Mesodermal cell (in vitro differentiated cells): Measurements from ENCODE around the gene SCN2A.
"Not testable (repeated sequence)": the region's sequence is repeated elsewhere in the genome, so short reads cannot be mapped to it uniquely, and the experiment has no call there.

Experiments used
- H3K27ac ChIP-seq: 2 replicates; pipeline ENCODE4 v1.7.0; 2013; ENCODE audit warnings: mild to moderate bottlenecking, low read depth, low read length, moderate library complexity; ENCODE audit not compliant: severe bottlenecking
- H3K36me3 ChIP-seq: 2 replicates; pipeline ENCODE4 v1.7.1; 2013; ENCODE audit warnings: mild to moderate bottlenecking, low read length, moderate library complexity; ENCODE audit not compliant: control insufficient read depth, insufficient read depth
- H3K4me1 ChIP-seq: one replicate; pipeline ENCODE4 v1.7.1; 2013; ENCODE audit warnings: mild to moderate bottlenecking, low read length; ENCODE audit not compliant: insufficient read depth, control insufficient read depth, poor library complexity, severe bottlenecking
- H3K4me3 ChIP-seq: 2 replicates; pipeline ENCODE4 v1.7.0; 2013; ENCODE audit warnings: low read length, control low read depth, mild to moderate bottlenecking; ENCODE audit not compliant: insufficient read depth, poor library complexity, severe bottlenecking; ENCODE audit errors: extremely low read depth
- H3K9me3 ChIP-seq: 2 replicates; pipeline ENCODE4 v1.7.1; 2013; ENCODE audit warnings: mild to moderate bottlenecking, low read length, moderate library complexity; ENCODE audit not compliant: control insufficient read depth
- WGBS, 2 experiments: methylation state at CpG; one replicate each; pipeline ENCODE4 v1.1.5; 2013; ENCODE audit warnings: missing lambda C conversion rate in 2 of 2; ENCODE audit not compliant: insufficient coverage in 2 of 2; 5-methylcytosine and 5-hydroxymethylcytosine counted together

Gene SCN2A

GRCh38 chr2:165373278-165374010 is 134.2 kb downstream of the SCN2A start:
- Histone ChIP-seq H3K4me1 (no peaks in the 10 kb centered on the region), H3K4me3 (no peak overlapping the region), H3K36me3 (no peaks in the 10 kb centered on the region), H3K9me3 (no peaks in the 10 kb centered on the region), H3K27ac (no peak overlapping the region)
- 40 to 78% methylated on average over 1 of the region's 5 CpGs for WGBS, 2 experiments

- Histone ChIP-seq H3K27ac (no peak overlapping the region), H3K4me3 (no peak overlapping the region), H3K4me1 (no peaks in the 10 kb centered on the region), H3K36me3 (no peaks in the 10 kb centered on the region), H3K9me3 (no peaks in the 10 kb centered on the region)
- WGBS, 2 experiments = no CpG with 5 or more reads among the region's 3 CpGs
Observed at GRCh38 chr2:165376571-165376975, 137.4 kb downstream of the SCN2A start.

- H3K4me1 ChIP-seq = no peaks in the 10 kb centered on the region
- WGBS, 2 experiments = no CpG with 5 or more reads among the region's 2 CpGs
- no peaks in the 10 kb centered on the region for H3K9me3 ChIP-seq
- H3K27ac ChIP-seq = no peak overlapping the region
- no peak overlapping the region for H3K4me3 ChIP-seq
- H3K36me3 ChIP-seq = no peaks in the 10 kb centered on the region
Observed at GRCh38 chr2:165382362-165382761, 143.1 kb downstream of the SCN2A start.

GRCh38 chr2:165390875-165391274 is 151.7 kb downstream of the SCN2A start:
- Histone ChIP-seq H3K9me3 (no peaks in the 10 kb centered on the region), H3K4me1 (no peaks in the 10 kb centered on the region), H3K36me3 (no peaks in the 10 kb centered on the region), H3K27ac (no peak overlapping the region), H3K4me3 (no peak overlapping the region)

GRCh38 chr2:165391791-165392190 is 152.6 kb downstream of the SCN2A start:
- no CpG with 5 or more reads among the region's 2 CpGs for WGBS, 2 experiments
- Histone ChIP-seq H3K4me1 (no peaks in the 10 kb centered on the region), H3K9me3 (no peaks in the 10 kb centered on the region), H3K36me3 (no peaks in the 10 kb centered on the region), H3K4me3 (no peak overlapping the region), H3K27ac (no peak overlapping the region)

- not testable (repeated sequence) for H3K27ac ChIP-seq, H3K4me3 ChIP-seq, H3K4me1 ChIP-seq, H3K9me3 ChIP-seq, H3K36me3 ChIP-seq
- WGBS, 2 experiments = 90 to 100% methylated on average over 1 to 2 of the region's 3 CpGs
Observed at GRCh38 chr2:165398603-165399002, 159.4 kb downstream of the SCN2A start.

GRCh38 chr2:165401285-165401852 is 162.2 kb downstream of the SCN2A start:
- no peak overlapping the region for H3K4me3 ChIP-seq
- H3K27ac ChIP-seq = no peak overlapping the region

GRCh38 chr2:165402162-165402561 is 162.9 kb downstream of the SCN2A start:
- H3K4me3 ChIP-seq = no peak overlapping the region
- no peaks in the 10 kb centered on the region for H3K9me3 ChIP-seq
- no peaks in the 10 kb centered on the region for H3K4me1 ChIP-seq
- WGBS, 2 experiments = no CpG with 5 or more reads among the region's 3 CpGs
- H3K27ac ChIP-seq = no peak overlapping the region
- no peaks in the 10 kb centered on the region for H3K36me3 ChIP-seq

More at GRCh38 chr2:165401285-165401852, 162.2 kb downstream of the SCN2A start:
- no CpG with 5 or more reads among the region's 5 CpGs for WGBS, 2 experiments
- Histone ChIP-seq H3K4me1 (no peaks in the 10 kb centered on the region), H3K9me3 (no peaks in the 10 kb centered on the region), H3K36me3 (no peaks in the 10 kb centered on the region)

GRCh38 chr2:165406173-165406572 is 167.0 kb downstream of the SCN2A start:
- WGBS, 2 experiments = 26 to 56% methylated on average over 2 of the region's 3 CpGs
- H3K36me3 ChIP-seq = no peaks in the 10 kb centered on the region
- no peaks in the 10 kb centered on the region for H3K9me3 ChIP-seq
- H3K4me1 ChIP-seq = no peaks in the 10 kb centered on the region
- no peak overlapping the region for H3K4me3 ChIP-seq
- peak overlapping the region; percentile 24 for H3K27ac ChIP-seq

- Histone ChIP-seq H3K9me3 (no peaks in the 10 kb centered on the region), H3K4me3 (no peak overlapping the region), H3K4me1 (no peaks in the 10 kb centered on the region), H3K36me3 (no peaks in the 10 kb centered on the region), H3K27ac (no peak overlapping the region)
Observed at GRCh38 chr2:165407466-165407865, 168.3 kb downstream of the SCN2A start.

- no peaks in the 10 kb centered on the region for H3K36me3 ChIP-seq
- 80 to 100% methylated on average over 1 of the region's 3 CpGs for WGBS, 2 experiments
- H3K4me1 ChIP-seq = no peaks in the 10 kb centered on the region
- H3K4me3 ChIP-seq = no peak overlapping the region
- H3K27ac ChIP-seq = no peak overlapping the region
- H3K9me3 ChIP-seq = no peaks in the 10 kb centered on the region
Observed at GRCh38 chr2:165408186-165408585, 169.0 kb downstream of the SCN2A start.
